Neural cell (in vitro differentiated cells): ENCODE data around the gene CAPN12.

Experiments used
- CTCF ChIP-seq: fragments of 450-650 bp; IDR thresholded peaks from 2 replicates; pipeline ENCODE4 v1.5.1; 2014; ENCODE audit warnings: antibody characterized with exemption, mild to moderate bottlenecking, moderate library complexity; ENCODE audit not compliant: poor library complexity, severe bottlenecking
- EP300 ChIP-seq: fragments of 450-650 bp; conservative IDR thresholded peaks from 2 replicates; pipeline ENCODE4 v1.6.1; 2014; ENCODE audit warnings: antibody characterized with exemption, mild to moderate bottlenecking, moderate library complexity; ENCODE audit not compliant: poor library complexity, severe bottlenecking
- EZH2 ChIP-seq: fragments of 200-600, 300-800 bp; shearing (Covaris generic), sonication (generic); IDR thresholded peaks from 2 replicates; pipeline ENCODE4 v1.6.1; 2014; ENCODE audit warnings: antibody characterized with exemption, low read length, borderline replicate concordance, mild to moderate bottlenecking; ENCODE audit not compliant: insufficient read depth, poor library complexity, severe bottlenecking
- POLR2AphosphoS5 ChIP-seq: IDR thresholded peaks from 2 replicates; pipeline ENCODE4 v1.6.1; 2012
- RAD21 ChIP-seq: fragments of 450-650 bp; conservative IDR thresholded peaks from 2 replicates; pipeline ENCODE4 v1.6.1; 2014; ENCODE audit warnings: antibody characterized with exemption, mild to moderate bottlenecking, moderate library complexity
- REST ChIP-seq: IDR thresholded peaks from 2 replicates; pipeline ENCODE4 v1.6.1; 2012; ENCODE audit warnings: borderline replicate concordance
- SMC3 ChIP-seq: fragments of 450-650 bp; conservative IDR thresholded peaks from 2 replicates; pipeline ENCODE4 v1.6.1; 2014; ENCODE audit warnings: antibody characterized with exemption, mild to moderate bottlenecking, moderate library complexity; ENCODE audit not compliant: poor library complexity
- TAF1 ChIP-seq: IDR thresholded peaks from 2 replicates; pipeline ENCODE4 v1.6.1; 2012; ENCODE audit warnings: low read depth

GRCh38 chr19:38695317-38695683 lies 49.0 kb downstream of the CAPN12 start:
- no peak for TF ChIP-seq CTCF
- no peak for TF ChIP-seq EZH2
- no peak for TF ChIP-seq REST
- TF ChIP-seq POLR2AphosphoS5: no peak
- no peak for TF ChIP-seq SMC3
- TF ChIP-seq EP300: no peak
- no peak for TF ChIP-seq TAF1
- no peak for TF ChIP-seq RAD21
